HG02938 (cell line): ENCODE results near the gene ABCD4.

ENCODE experiments used
- ATAC-seq: cut with Tn5 transposase; IDR thresholded peaks from one replicate; pipeline ENCODE4 v1.9.1; 2021; ENCODE audit warnings: mild to moderate bottlenecking, moderate library complexity; ENCODE audit not compliant: unreplicated experiment

ABCD4 gene

DNA sequence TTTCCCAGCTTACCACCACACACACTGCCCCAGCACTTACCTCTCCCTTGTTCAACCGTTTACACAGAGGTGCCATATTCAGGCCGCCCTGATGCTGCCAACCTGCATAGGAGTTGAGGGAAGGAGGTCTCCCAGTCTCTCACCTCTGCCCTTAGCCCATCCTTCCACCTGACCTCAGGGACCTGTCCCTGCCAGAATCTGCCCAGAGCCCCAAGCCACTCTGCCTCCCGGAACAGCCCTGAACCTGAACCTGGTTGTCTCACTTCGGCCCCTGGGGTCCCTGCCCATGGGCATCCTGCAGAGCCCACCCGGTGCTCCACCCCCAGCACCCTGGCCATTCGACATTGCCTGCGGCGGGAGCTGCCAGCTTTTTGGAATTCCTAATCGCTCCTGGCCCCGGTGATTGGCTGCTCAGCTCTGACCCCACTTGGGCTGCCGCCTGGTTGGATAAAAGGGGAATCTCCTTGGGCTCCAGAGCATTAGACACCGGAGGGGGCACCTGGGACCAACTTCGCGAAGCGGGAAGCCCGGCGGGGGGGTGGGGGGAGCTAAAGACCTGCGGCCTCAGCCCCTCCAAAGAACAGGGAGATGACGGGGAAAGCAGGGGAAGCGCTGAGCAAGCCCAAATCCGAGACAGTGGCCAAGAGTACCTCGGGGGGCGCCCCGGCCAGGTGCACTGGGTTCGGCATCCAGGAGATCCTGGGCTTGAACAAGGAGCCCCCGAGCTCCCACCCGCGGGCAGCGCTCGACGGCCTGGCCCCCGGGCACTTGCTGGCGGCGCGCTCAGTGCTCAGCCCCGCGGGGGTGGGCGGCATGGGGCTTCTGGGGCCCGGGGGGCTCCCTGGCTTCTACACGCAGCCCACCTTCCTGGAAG lies 63.5 kb downstream of the ABCD4 start, which contains the start of gene VSX2:
TSS of gene VSX2 (plus strand) at position 476 of the 874 bp plus-strand sequence. CDS start at position 589, 113 bp downstream.
- ATAC-seq, result no peak

DNA sequence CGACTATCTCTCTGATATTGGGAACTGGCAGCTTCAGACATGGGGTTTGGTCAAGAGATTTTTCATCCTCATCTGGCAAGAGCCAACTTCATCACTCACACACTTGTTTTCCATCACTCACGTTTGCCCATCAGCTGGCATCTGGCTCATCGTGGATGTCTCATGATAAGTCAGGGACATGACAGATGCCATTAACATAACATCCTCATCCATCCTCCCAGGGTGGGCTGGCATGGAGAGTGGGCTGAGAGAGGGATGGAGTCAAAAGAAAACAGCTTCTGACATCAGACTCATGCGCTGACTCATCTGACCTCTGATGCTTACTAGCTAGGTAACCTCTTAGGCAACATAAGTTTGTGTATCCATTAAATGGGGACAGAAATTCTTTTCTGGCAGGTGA lies 65.3 kb downstream of the ABCD4 start:
- no peak for ATAC-seq
